Endothelial cell of umbilical vein (primary cell): ENCODE measurements around the gene TTLL10. TPM values are rescaled to one million over a fixed set of nuclear protein-coding genes. Genes with fewer than 3 reads are reported as not detected.

Source experiments
- BruUV-seq: library from RNA; stranded (reverse); fragments of 400-500 nt; replicated peaks from 2 replicates; lab custom pipeline; 2021; lab: Mats Ljungman, UMichigan
- CTCF ChIA-PET: fragments of 300-600, 350-600 bp; sonication (Branson Sonifier 250); formaldehyde crosslinking; loops from one replicate; lab custom pipeline; 2021; ENCODE audit warnings: antibody characterized with exemption, inconsistent platforms; lab: Charles Lee
- POLR2A ChIA-PET: fragments of 300-600, 350-600 bp; sonication (Branson Sonifier 250); formaldehyde crosslinking; loops from one replicate; lab custom pipeline; 2021; ENCODE audit warnings: antibody characterized with exemption, inconsistent platforms; lab: Charles Lee
- DNase-seq: peaks from one replicate; pipeline ENCODE4 v3.0.0-alpha.2; 2011; ENCODE audit warnings: low read depth, low spot score
- FAIRE-seq: peaks from 2 replicates; lab custom pipeline; 2011; peaks lifted over from hg19 to GRCh38; lab: Jason Lieb, UNC
- H2AFZ ChIP-seq: 2 replicates; pipeline ENCODE4 v1.6.0; 2012; ENCODE audit warnings: low read depth, low read length, control low read depth, inconsistent platforms
- H3K27ac ChIP-seq: 2 replicates; pipeline ENCODE4 v1.5.1; 2011; ENCODE audit warnings: low read depth, mild to moderate bottlenecking, control low read depth, low read length, moderate library complexity; ENCODE audit not compliant: insufficient read depth
- H3K27me3 ChIP-seq, 2 experiments: 2 replicates each; pipeline versions ENCODE4 v1.6.0 to v1.6.1; 2011; ENCODE audit warnings: low read length in 2 of 2, mixed read lengths in 1 of 2; ENCODE audit not compliant: control insufficient read depth in 2 of 2, insufficient read depth in 2 of 2
- H3K36me3 ChIP-seq, 2 experiments: 2 replicates in 1 of 2; 3 replicates in 1 of 2; pipeline ENCODE4 v1.5.1; 2011; ENCODE audit warnings: low read length in 2 of 2, mild to moderate bottlenecking in 1 of 2, moderate library complexity in 1 of 2; ENCODE audit not compliant: control insufficient read depth in 2 of 2, insufficient read depth in 2 of 2; ENCODE audit errors: extremely low read depth in 1 of 2
- H3K4me1 ChIP-seq: 3 replicates; pipeline ENCODE4 v1.5.1; 2011; ENCODE audit warnings: mild to moderate bottlenecking, low read length; ENCODE audit not compliant: control insufficient read depth, insufficient read depth; ENCODE audit errors: extremely low read depth
- H3K4me2 ChIP-seq: 2 replicates; pipeline ENCODE4 v1.6.1; 2011; ENCODE audit warnings: low read length, control low read depth, mixed read lengths; ENCODE audit not compliant: insufficient read depth
- H3K4me3 ChIP-seq, 3 experiments: fragments of 200-600 bp in 1 of 3; sonication (generic), shearing (Covaris generic) in 1 of 3; replicated peaks in 1 of 3; 2 replicates each; pipeline ENCODE4 v1.5.1; 2011 to 2016; ENCODE audit warnings: control low read depth in 3 of 3, low read length in 3 of 3, mild to moderate bottlenecking in 2 of 3, inconsistent platforms in 1 of 3, low read depth in 1 of 3, moderate library complexity in 1 of 3; ENCODE audit not compliant: insufficient read depth in 1 of 3
- H3K79me2 ChIP-seq: 2 replicates; pipeline ENCODE4 v1.6.0; 2012; ENCODE audit warnings: low read length, inconsistent platforms; ENCODE audit not compliant: control insufficient read depth, insufficient read depth
- H3K9ac ChIP-seq: replicated peaks from 2 replicates; pipeline ENCODE3; 2011; ENCODE audit warnings: low read length, control low read depth; ENCODE audit not compliant: insufficient read depth; ENCODE audit errors: extremely low read depth
- H3K9me1 ChIP-seq: replicated peaks from 3 replicates; pipeline ENCODE4 v1.6.0; 2011; ENCODE audit warnings: mild to moderate bottlenecking, low read length; ENCODE audit not compliant: control insufficient read depth, insufficient read depth; ENCODE audit errors: extremely low read depth
- H3K9me3 ChIP-seq: replicated peaks from 2 replicates; pipeline ENCODE4 v1.5.1; 2012; ENCODE audit warnings: low read length, inconsistent platforms; ENCODE audit not compliant: control insufficient read depth, insufficient read depth
- H4K20me1 ChIP-seq: replicated peaks from 2 replicates; pipeline ENCODE3; 2011; ENCODE audit warnings: mild to moderate bottlenecking, low read length; ENCODE audit not compliant: control insufficient read depth, insufficient read depth; ENCODE audit errors: extremely low read depth
- CTCF ChIP-seq, 2 donors: IDR thresholded peaks; 1 replicate in 1 of 2; 2 replicates in 1 of 2; pipeline ENCODE4 v1.5.1; 2011; ENCODE audit warnings: low read length in 2 of 2, mild to moderate bottlenecking in 2 of 2, moderate library complexity in 2 of 2, control low read depth in 1 of 2, inconsistent platforms in 1 of 2, low read depth in 1 of 2; ENCODE audit not compliant: insufficient read depth in 1 of 2; ENCODE audit errors: extremely low read depth in 1 of 2
- EZH2 ChIP-seq: IDR thresholded peaks from 2 replicates; pipeline ENCODE4 v1.6.1; 2012; ENCODE audit warnings: borderline replicate concordance, low read depth, mild to moderate bottlenecking, moderate library complexity, low read length, inconsistent platforms; ENCODE audit not compliant: severe bottlenecking
- FOS ChIP-seq: IDR thresholded peaks from 2 replicates; pipeline ENCODE4 v1.6.1; 2011; ENCODE audit warnings: mild to moderate bottlenecking, low read length, moderate library complexity, borderline replicate concordance; ENCODE audit not compliant: insufficient read depth
- GATA2 ChIP-seq: IDR thresholded peaks from 2 replicates; pipeline ENCODE4 v1.7.0; 2011; ENCODE audit warnings: low read depth, mild to moderate bottlenecking, moderate library complexity, mixed read lengths, low read length; ENCODE audit not compliant: insufficient read length, insufficient read depth
- JUN ChIP-seq: IDR thresholded peaks from 2 replicates; pipeline ENCODE4 v1.6.1; 2011; ENCODE audit warnings: borderline replicate concordance, low read depth; ENCODE audit not compliant: insufficient read length, insufficient read depth
- MAX ChIP-seq: IDR thresholded peaks from 2 replicates; pipeline ENCODE4 v1.6.1; 2011; ENCODE audit not compliant: insufficient read depth, insufficient read length
- MYC ChIP-seq: IDR thresholded peaks from one replicate; pipeline ENCODE4 v1.6.1; 2011; ENCODE audit warnings: mild to moderate bottlenecking, low read depth, low read length
- POLR2A ChIP-seq: IDR thresholded peaks from 2 replicates; pipeline ENCODE4 v1.6.1; 2012; ENCODE audit warnings: low read depth, mild to moderate bottlenecking, control low read depth, low read length
- POLR2AphosphoS5 ChIP-seq: IDR thresholded peaks from 2 replicates; pipeline ENCODE4 v1.6.1; 2012; ENCODE audit warnings: low read depth, mild to moderate bottlenecking, control low read depth, low read length, moderate library complexity; ENCODE audit not compliant: insufficient read depth
- dilution Hi-C: fragments of 300-500 bp; cut with MboI; formaldehyde crosslinking; loops from one replicate; pipeline ENCODE4 v1.15.0; 2019; ENCODE audit warnings: low sequenced_read_pairs; ENCODE audit not compliant: extremely low pct_ligation_motif_present
- intact Hi-C: fragments of 100-400 bp; cut with micrococcal nuclease; formaldehyde crosslinking; loops from one replicate; pipeline ENCODE4 v1.10.0; 2022
- polyA plus RNA-seq, 4 experiments: library from polyadenylated mRNA; depleted of rRNA in 3 of 4; stranded (reverse) in 3 of 4; unstranded in 1 of 4; fragments of >200 nt; gene quantifications; 2 replicates each; pipeline versions ENCODE4 v1.2.1 to v1.2.3, GENCODE V29; 2011 to 2012; ENCODE audit warnings: missing spikeins in 1 of 4
- total RNA-seq: library from RNA; stranded (reverse); gene quantifications from 2 replicates; pipeline ENCODE4 v1.2.3, GENCODE V29; 2021

Gene TTLL10
- total and polyA plus RNA-seq, 2 donors (not counting 3 experiments of a cell fraction or from before 2014, with no cell fraction given): not detected

DNA sequence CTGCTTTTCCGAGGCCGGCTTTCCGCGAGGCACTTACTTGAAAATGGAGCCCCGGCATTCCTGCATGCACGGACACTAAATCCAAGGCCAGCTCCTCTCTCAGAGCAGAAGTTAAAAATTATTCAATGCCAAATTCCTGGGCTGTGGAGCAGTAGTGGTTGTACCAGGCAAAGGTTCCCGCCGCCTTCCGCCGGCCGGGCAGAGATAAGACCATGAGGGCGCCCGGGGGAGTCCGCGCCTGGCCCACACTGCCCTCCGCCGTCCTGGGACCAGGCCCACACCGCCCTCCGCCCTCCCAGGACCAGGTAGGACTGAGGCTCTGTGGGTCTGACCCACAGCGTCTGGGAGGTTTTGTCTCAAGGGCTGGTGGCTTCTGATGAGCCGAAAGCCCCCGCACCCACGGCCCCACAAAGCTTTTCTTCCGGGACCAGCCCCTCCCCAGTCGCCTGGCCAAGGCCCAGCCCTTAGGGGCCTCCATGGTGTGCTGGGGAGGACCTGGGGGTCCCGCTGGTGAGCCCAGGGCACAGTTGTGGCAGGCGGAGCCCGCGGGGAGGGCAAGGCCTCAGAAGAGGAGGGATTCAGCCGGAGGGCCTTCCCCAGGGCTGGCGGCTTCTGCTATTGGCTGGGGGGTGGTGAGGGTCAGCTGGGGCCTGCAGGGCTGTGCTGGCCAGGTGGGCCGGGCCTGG lies 45.1 kb upstream of the TTLL10 start:
- FAIRE-seq: no peak
- Histone ChIP-seq H3K79me2 (no peaks in the 10 kb centered on the region), H3K9me1 (no peaks in the 10 kb centered on the region), H2AFZ (no peak overlapping the region), H3K27me3 (no peaks in the 10 kb centered on the region), H3K9ac (no peak overlapping the region), H3K4me3 (no peak overlapping the region), H3K27ac (no peak overlapping the region), H4K20me1 (no peaks in the 10 kb centered on the region), H3K4me1 (no peaks in the 10 kb centered on the region), H3K36me3 (no peaks in the 10 kb centered on the region), H3K4me2 (no peak overlapping the region), H3K9me3 (no peaks in the 10 kb centered on the region)
- TF ChIP-seq MAX (no peak), FOS (no peak), MYC (no peak), EZH2 (no peak), GATA2 (no peak), POLR2AphosphoS5 (no peak), POLR2A (no peak), CTCF (IDR thresholded peaks at IDR 0.05; ENCODE audit: extremely low read depth in 1 of 2, insufficient read depth in 1 of 2, low read depth in 1 of 2, low read length in 2 of 2) (no peak), JUN (no peak)
- DNase-seq: no peak
- intact Hi-C loops (no loop called here), dilution Hi-C loops (no loop called here)
- ChIA-PET CTCF (interaction anchor here (1.3 kb wide), 1 partner anchor 163 kb away, joined by 3 read pairs; no protein-coding TSS in a partner anchor), POLR2A (no interaction called here)
- no TSS peak for BruUV-seq
